Measurements from ENCODE around the gene AKT3. TPM values are rescaled to one million over a fixed set of nuclear protein-coding genes. Genes with fewer than 3 reads are reported as not detected.

AKT3 gene
- total RNA-seq, 1 experiment from 2014 or later = 31.3 TPM

- in situ Hi-C loops (cut with HindIII; ENCODE audit: low pct_unique_long_range_greater_than_20kb, low sequenced_read_pairs) = no loop called here
- no peak for DNase-seq (ENCODE audit: low read depth)
Measured at GRCh38 chr1:243493156-243494129, 356.6 kb downstream of the AKT3 start.

- DNase-seq (ENCODE audit: low read depth) = no peak
- in situ Hi-C loops (cut with HindIII; ENCODE audit: low pct_unique_long_range_greater_than_20kb, low sequenced_read_pairs) = no loop called here
Measured at GRCh38 chr1:243490748-243491686, 359.0 kb downstream of the AKT3 start.

- no peak for DNase-seq (ENCODE audit: low read depth)
- in situ Hi-C loops (cut with HindIII; ENCODE audit: low pct_unique_long_range_greater_than_20kb, low sequenced_read_pairs) = no loop called here
Measured at GRCh38 chr1:243489681-243490546, 360.1 kb downstream of the AKT3 start.

GRCh38 chr1:243489158-243489527 lies 360.9 kb downstream of the AKT3 start:
- in situ Hi-C loops (cut with HindIII; ENCODE audit: low pct_unique_long_range_greater_than_20kb, low sequenced_read_pairs) = no loop called here
- DNase-seq (ENCODE audit: low read depth) = no peak

DNA sequence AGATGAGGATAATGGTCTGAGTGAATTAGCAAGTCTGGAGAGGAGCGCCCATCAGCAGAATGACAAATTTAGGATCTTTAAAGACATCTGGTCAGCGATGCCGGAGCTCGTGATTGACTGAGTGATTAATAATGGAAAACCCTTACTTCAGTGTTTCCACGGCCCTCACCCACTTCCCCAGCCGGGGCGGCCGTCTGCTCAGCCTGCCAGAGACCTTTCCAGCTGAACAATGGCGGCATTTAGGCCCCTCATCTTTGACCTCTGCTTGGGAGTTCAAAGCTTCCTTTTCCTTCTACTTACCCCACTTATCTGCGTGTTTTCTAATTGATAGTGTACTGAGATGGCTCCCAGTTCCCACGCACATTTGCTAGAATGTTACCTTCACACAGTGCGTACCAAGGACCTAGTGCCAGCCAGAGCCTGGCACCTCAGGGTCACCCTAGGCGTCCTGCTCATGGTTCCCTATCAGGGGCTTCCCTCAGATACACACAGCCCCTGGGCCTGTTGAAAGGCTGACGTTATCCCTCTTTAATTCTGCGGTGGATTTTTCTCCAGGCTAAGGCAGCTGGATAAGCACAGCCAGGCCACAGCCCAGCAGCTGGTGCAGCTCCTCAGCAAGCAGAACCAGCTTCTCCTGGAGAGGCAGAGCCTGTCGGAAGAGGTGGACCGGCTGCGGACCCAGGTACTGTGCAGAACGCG lies 361.4 kb downstream of the AKT3 start:
- in situ Hi-C loops (cut with HindIII; ENCODE audit: low pct_unique_long_range_greater_than_20kb, low sequenced_read_pairs) = no loop called here
- no peak for DNase-seq (ENCODE audit: low read depth)

DNA sequence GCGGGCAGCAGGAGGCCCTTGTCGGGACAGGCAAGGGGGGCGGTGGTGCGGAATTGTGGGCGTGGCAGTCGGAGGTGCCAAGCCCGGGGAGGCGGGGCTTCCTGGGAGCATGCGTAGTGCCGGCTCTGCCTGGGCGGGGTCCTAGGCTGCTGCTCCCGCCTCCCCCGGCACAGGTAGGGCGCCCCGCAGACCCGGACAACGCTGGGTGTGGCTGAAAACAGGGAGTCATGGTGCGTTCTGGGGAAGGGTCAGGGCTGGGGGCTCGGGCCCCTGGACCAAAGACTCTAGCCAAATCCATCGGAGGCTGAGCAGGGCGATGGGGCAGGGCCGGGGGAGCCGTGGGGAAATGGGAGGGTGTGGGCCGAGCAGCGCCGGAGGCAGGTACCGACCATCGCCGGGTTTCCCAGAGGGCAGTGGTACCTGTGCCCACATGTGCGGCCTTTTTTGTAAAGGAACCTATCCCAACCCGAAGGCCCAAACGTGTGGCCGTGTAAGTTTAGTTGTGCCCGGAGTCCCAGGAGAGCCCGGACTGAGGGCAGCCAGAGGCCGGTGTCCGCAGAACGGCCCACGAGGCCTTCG lies 362.3 kb downstream of the AKT3 start:
- in situ Hi-C loops (cut with HindIII; ENCODE audit: low pct_unique_long_range_greater_than_20kb, low sequenced_read_pairs) = no loop called here
- DNase-seq (ENCODE audit: low read depth) = no peak

DNA sequence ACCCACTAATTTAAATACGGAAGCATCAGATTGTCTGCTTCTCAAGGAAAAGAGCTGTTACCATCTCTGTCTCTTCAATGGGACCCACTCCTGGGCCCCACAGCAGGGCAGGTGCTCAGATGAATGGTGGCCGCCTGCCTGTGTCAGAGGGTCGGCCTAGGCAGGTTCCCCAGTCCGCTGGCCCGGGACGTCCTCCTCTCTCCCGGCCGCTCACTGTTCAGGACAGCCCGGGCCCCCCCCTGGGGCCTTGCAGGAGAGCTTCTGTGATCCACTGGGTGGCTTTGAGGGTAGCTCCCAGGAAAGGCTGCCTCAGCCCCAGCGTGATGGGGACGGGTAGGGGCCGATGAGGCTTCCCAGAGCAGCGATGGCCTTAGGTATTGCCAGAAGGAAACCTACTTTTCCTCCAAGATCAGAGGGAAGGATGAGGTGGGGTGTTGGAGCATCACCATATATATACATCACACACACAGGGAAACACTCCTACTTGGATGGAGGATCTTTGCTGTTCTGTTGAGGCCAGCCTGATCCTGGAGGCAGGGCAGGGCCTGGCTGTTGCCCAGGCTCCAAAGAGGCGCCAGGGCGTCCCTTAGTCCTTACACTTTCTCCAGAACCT lies 362.9 kb downstream of the AKT3 start:
- no peak for DNase-seq (ENCODE audit: low read depth)
- in situ Hi-C loops (cut with HindIII; ENCODE audit: low pct_unique_long_range_greater_than_20kb, low sequenced_read_pairs) = no loop called here

GRCh38 chr1:243483952-243484351 lies 366.1 kb downstream of the AKT3 start:
- no peak for DNase-seq (ENCODE audit: low read depth)
- in situ Hi-C loops (cut with HindIII; ENCODE audit: low pct_unique_long_range_greater_than_20kb, low sequenced_read_pairs) = no loop called here

GRCh38 chr1:243483071-243483771 lies 366.8 kb downstream of the AKT3 start:
- DNase-seq (ENCODE audit: low read depth) = no peak
- in situ Hi-C loops (cut with HindIII; ENCODE audit: low pct_unique_long_range_greater_than_20kb, low sequenced_read_pairs) = no loop called here

- DNase-seq (ENCODE audit: low read depth) = peak; percentile 22
- in situ Hi-C loops (cut with HindIII; ENCODE audit: low pct_unique_long_range_greater_than_20kb, low sequenced_read_pairs) = no loop called here
Measured at GRCh38 chr1:243482141-243483022, 367.7 kb downstream of the AKT3 start.

DNA sequence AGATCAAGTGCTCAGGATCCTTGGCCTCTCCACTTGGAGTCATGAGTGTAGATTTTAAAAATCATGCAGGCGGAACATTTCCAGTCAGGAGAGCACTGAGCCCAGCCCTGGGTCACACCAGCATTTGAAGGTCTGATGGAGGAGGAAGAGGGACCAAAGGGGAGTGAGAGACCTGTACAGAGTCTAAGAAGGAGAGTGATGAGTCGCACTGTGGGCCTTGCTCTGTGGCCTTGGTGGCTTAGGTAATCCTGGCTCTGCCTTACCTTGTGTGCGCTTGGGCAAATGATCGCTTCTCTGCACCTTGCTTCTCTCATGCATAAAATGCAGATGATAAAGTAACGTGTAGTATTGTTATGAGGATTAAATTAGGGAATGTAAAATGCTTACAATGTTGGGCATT lies 368.9 kb downstream of the AKT3 start:
- no peak for DNase-seq (ENCODE audit: low read depth)
- in situ Hi-C loops (cut with HindIII; ENCODE audit: low pct_unique_long_range_greater_than_20kb, low sequenced_read_pairs) = no loop called here

- in situ Hi-C loops (cut with HindIII; ENCODE audit: low pct_unique_long_range_greater_than_20kb, low sequenced_read_pairs) = no loop called here
- no peak for DNase-seq (ENCODE audit: low read depth)
Measured at GRCh38 chr1:243477731-243478290, 372.2 kb downstream of the AKT3 start.

DNA sequence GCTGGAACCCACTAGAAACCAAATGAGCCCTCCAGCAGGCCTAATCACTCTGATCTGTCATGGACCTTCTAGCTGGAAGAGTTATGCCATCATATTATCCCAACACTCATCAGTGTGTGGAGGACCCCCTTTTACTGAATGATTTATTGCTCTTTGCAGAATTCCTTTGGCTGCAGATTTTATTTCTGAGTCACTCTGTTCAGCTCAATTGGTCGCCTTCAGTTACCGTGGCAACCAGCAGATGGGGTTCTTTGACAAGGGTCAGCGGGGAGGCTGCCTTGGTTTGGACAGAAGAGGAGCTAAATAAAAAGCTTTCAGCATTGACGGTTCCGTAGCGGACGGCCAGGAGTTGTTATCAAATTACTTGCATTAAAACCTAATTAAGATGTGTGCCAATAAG lies 374.1 kb downstream of the AKT3 start:
- in situ Hi-C loops (cut with HindIII; ENCODE audit: low pct_unique_long_range_greater_than_20kb, low sequenced_read_pairs) = no loop called here
- DNase-seq (ENCODE audit: low read depth) = no peak

DNA sequence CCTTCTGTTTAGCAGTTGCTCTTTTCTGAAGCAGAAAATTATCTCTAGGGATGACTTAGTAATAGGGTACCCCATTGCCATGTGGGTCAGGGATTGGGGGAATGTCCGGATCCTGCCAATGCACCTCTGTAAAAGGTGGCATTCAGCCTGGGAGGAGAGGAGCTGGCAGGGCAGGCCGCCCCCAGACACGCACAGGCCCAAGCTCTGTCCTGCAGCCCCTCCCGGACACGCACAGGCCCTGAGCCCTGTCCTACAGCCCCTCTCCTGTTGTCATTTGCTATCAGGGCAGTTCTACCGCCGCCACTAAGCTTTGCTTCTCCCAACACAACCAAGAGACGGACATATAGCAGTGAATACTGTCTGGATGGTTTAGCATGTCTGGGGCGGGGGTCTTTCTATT lies 375.1 kb downstream of the AKT3 start:
- DNase-seq (ENCODE audit: low read depth) = no peak
- in situ Hi-C loops (cut with HindIII; ENCODE audit: low pct_unique_long_range_greater_than_20kb, low sequenced_read_pairs) = no loop called here

- no peak for DNase-seq (ENCODE audit: low read depth)
- in situ Hi-C loops (cut with HindIII; ENCODE audit: low pct_unique_long_range_greater_than_20kb, low sequenced_read_pairs) = no loop called here
Measured at GRCh38 chr1:243474136-243474881, 375.7 kb downstream of the AKT3 start.

Data from Caki2 (cell line).